Effector memory CD8-positive, alpha-beta T cell (primary cell): ENCODE data around the gene SRGAP1.

Source experiments
- ATAC-seq: fragments of 150-1000 bp; cut with Tn5 transposase; replicated peaks from 2 replicates; pipeline ENCODE4 v1.10.0; 2021; ENCODE audit warnings: mild to moderate bottlenecking, moderate library complexity
- DNase-seq, 3 experiments: peaks; one replicate each; pipeline ENCODE4 v3.0.0; 2021
- H3K27ac Mint-ChIP-seq, 2 donors: one replicate each; pipeline ENCODE4 v1.8.0; 2022; ENCODE audit warnings: mild to moderate bottlenecking in 2 of 2, mixed read lengths in 2 of 2, moderate library complexity in 2 of 2
- H3K27me3 Mint-ChIP-seq, 2 donors: one replicate each; pipeline ENCODE4 v1.8.0; 2022; ENCODE audit warnings: mixed read lengths in 2 of 2
- H3K36me3 Mint-ChIP-seq: one replicate; pipeline ENCODE4 v1.8.0; 2022; ENCODE audit warnings: mild to moderate bottlenecking, moderate library complexity, mixed read lengths; ENCODE audit not compliant: insufficient read depth
- H3K4me1 Mint-ChIP-seq, 2 donors: one replicate each; pipeline ENCODE4 v1.8.0; 2022; ENCODE audit warnings: low read depth in 2 of 2, mixed read lengths in 2 of 2
- H3K4me3 Mint-ChIP-seq, 2 donors: one replicate each; pipeline ENCODE4 v1.8.0; 2022; ENCODE audit warnings: mild to moderate bottlenecking in 2 of 2, mixed read lengths in 2 of 2, moderate library complexity in 2 of 2
- H3K9me3 Mint-ChIP-seq, 2 donors: one replicate each; pipeline ENCODE4 v1.8.0; 2022; ENCODE audit warnings: mixed read lengths in 2 of 2
- total RNA-seq, 9 experiments: gene quantifications; one replicate each; lab custom pipeline; 2026; lab: John Stamatoyannopoulos, UW

Gene SRGAP1
- total RNA-seq: 0.30 to 2.7 (median 0.50) reads per million in 9 experiments

- Mint-ChIP-seq H3K4me3 (peak within 1 kb of the TSS; percentile 94), H3K4me1 (peaks cover 6 to 9% of the 10 kb centered on the region in 2 donors), H3K9me3 (no peaks in the 10 kb centered on the region), H3K27ac (peak within 1 kb of the TSS; percentile 69 to 86), H3K27me3 (peaks cover 13 to 23% of the 10 kb centered on the region in 2 donors), H3K36me3 (peaks cover 2% of the 10 kb centered on the region)
- no peak for DNase-seq
- ATAC-seq: no peak
Observed at GRCh38 chr12:63844391-63845341, at the start of gene SRGAP1. TSS of gene SRGAP1 (plus strand) at chr12:63844700. CDS start at chr12:63844817, 117 bp downstream.

GRCh38 chr12:63795032-63795687 lies 49.3 kb upstream of the SRGAP1 start:
- H3K36me3 Mint-ChIP-seq: peaks cover 6% of the 10 kb centered on the region
- H3K27me3 Mint-ChIP-seq: no peaks in the 10 kb centered on the region
- H3K27ac Mint-ChIP-seq: no peak overlapping the region
- H3K4me3 Mint-ChIP-seq: no peak overlapping the region
- no peaks in the 10 kb centered on the region for H3K4me1 Mint-ChIP-seq
- no peak for DNase-seq
- ATAC-seq: no peak
- H3K9me3 Mint-ChIP-seq: no peaks in the 10 kb centered on the region

GRCh38 chr12:63795944-63796343 lies 48.6 kb upstream of the SRGAP1 start:
- H3K4me1 Mint-ChIP-seq: no peaks in the 10 kb centered on the region
- DNase-seq: no peak
- no peaks in the 10 kb centered on the region for H3K27me3 Mint-ChIP-seq
- H3K9me3 Mint-ChIP-seq: no peaks in the 10 kb centered on the region
- no peak for ATAC-seq
- no peak overlapping the region for H3K4me3 Mint-ChIP-seq
- H3K27ac Mint-ChIP-seq: no peak overlapping the region
- peaks cover 2% of the 10 kb centered on the region for H3K36me3 Mint-ChIP-seq

- Mint-ChIP-seq H3K36me3 (no peaks in the 10 kb centered on the region), H3K27me3 (no peaks in the 10 kb centered on the region), H3K9me3 (no peaks in the 10 kb centered on the region), H3K4me3 (no peak overlapping the region), H3K27ac (no peak overlapping the region), H3K4me1 (no peaks in the 10 kb centered on the region)
- DNase-seq: no peak
- no peak for ATAC-seq
Observed at GRCh38 chr12:63802012-63802608, 42.4 kb upstream of the SRGAP1 start.

GRCh38 chr12:63804746-63805145 lies 39.8 kb upstream of the SRGAP1 start:
- Mint-ChIP-seq H3K4me1 (no peaks in the 10 kb centered on the region), H3K4me3 (no peak overlapping the region), H3K27me3 (no peaks in the 10 kb centered on the region), H3K27ac (no peak overlapping the region), H3K36me3 (no peaks in the 10 kb centered on the region), H3K9me3 (no peaks in the 10 kb centered on the region)
- ATAC-seq (no peak), DNase-seq (no peak)

GRCh38 chr12:63805704-63806672 lies 38.5 kb upstream of the SRGAP1 start:
- DNase-seq (no peak), ATAC-seq (no peak)
- Mint-ChIP-seq H3K4me1 (no peaks in the 10 kb centered on the region), H3K36me3 (no peaks in the 10 kb centered on the region), H3K27me3 (no peaks in the 10 kb centered on the region), H3K9me3 (no peaks in the 10 kb centered on the region), H3K4me3 (no peak overlapping the region), H3K27ac (peak overlapping the region in 1 of 2 donors; percentile 35)

GRCh38 chr12:63808631-63809030 lies 35.9 kb upstream of the SRGAP1 start:
- no peaks in the 10 kb centered on the region for H3K36me3 Mint-ChIP-seq
- no peaks in the 10 kb centered on the region for H3K27me3 Mint-ChIP-seq
- no peak for ATAC-seq
- no peaks in the 10 kb centered on the region for H3K9me3 Mint-ChIP-seq
- H3K4me1 Mint-ChIP-seq: no peaks in the 10 kb centered on the region
- no peak for DNase-seq
- H3K4me3 Mint-ChIP-seq: no peak overlapping the region
- H3K27ac Mint-ChIP-seq: no peak overlapping the region

- no peak for ATAC-seq
- no peak overlapping the region for H3K27ac Mint-ChIP-seq
- peaks cover under 1 to 2% of the 10 kb centered on the region in 2 donors for H3K4me1 Mint-ChIP-seq
Observed at GRCh38 chr12:63809566-63809965, 34.9 kb upstream of the SRGAP1 start.

GRCh38 chr12:63811334-63811733 lies 33.2 kb upstream of the SRGAP1 start:
- Mint-ChIP-seq H3K4me3 (no peak overlapping the region), H3K4me1 (peaks cover 13 to 16% of the 10 kb centered on the region in 2 donors), H3K36me3 (peaks cover 4% of the 10 kb centered on the region), H3K27ac (no peak overlapping the region), H3K27me3 (no peaks in the 10 kb centered on the region), H3K9me3 (no peaks in the 10 kb centered on the region)
- no peak for DNase-seq
- no peak for ATAC-seq

More at GRCh38 chr12:63809566-63809965, 34.9 kb upstream of the SRGAP1 start:
- no peaks in the 10 kb centered on the region for H3K36me3 Mint-ChIP-seq
- DNase-seq: no peak
- H3K4me3 Mint-ChIP-seq: no peak overlapping the region
- H3K9me3 Mint-ChIP-seq: no peaks in the 10 kb centered on the region
- no peaks in the 10 kb centered on the region for H3K27me3 Mint-ChIP-seq

GRCh38 chr12:63811755-63812154 lies 32.7 kb upstream of the SRGAP1 start:
- no peak for ATAC-seq
- H3K27me3 Mint-ChIP-seq: no peaks in the 10 kb centered on the region
- no peak overlapping the region for H3K27ac Mint-ChIP-seq
- H3K36me3 Mint-ChIP-seq: peaks cover 4% of the 10 kb centered on the region
- no peaks in the 10 kb centered on the region for H3K9me3 Mint-ChIP-seq
- DNase-seq: no peak
- peaks cover 13 to 16% of the 10 kb centered on the region in 2 donors for H3K4me1 Mint-ChIP-seq
- H3K4me3 Mint-ChIP-seq: no peak overlapping the region

- H3K27ac Mint-ChIP-seq: peak overlapping the region; percentile 49 to 85
- DNase-seq: no peak
- ATAC-seq: peak; percentile 46
- peaks cover 0 to 6% of the 10 kb centered on the region in 2 donors for H3K27me3 Mint-ChIP-seq
- no peaks in the 10 kb centered on the region for H3K9me3 Mint-ChIP-seq
- peak overlapping the region; percentile 54 to 61 for H3K4me3 Mint-ChIP-seq
- peaks cover 13 to 16% of the 10 kb centered on the region in 2 donors for H3K4me1 Mint-ChIP-seq
- H3K36me3 Mint-ChIP-seq: peaks cover 4% of the 10 kb centered on the region
Observed at GRCh38 chr12:63814146-63814772, 30.2 kb upstream of the SRGAP1 start.

- Mint-ChIP-seq H3K27ac (peak overlapping the region; percentile 49 to 85), H3K4me1 (peaks cover 13 to 16% of the 10 kb centered on the region in 2 donors), H3K4me3 (peak overlapping the region; percentile 54 to 61), H3K9me3 (peaks cover 0 to 1% of the 10 kb centered on the region in 2 donors), H3K36me3 (peaks cover 4% of the 10 kb centered on the region), H3K27me3 (peaks cover 0 to 18% of the 10 kb centered on the region in 2 donors)
- ATAC-seq: no peak
- no peak for DNase-seq
Observed at GRCh38 chr12:63815482-63815852, 29.0 kb upstream of the SRGAP1 start.
